Activated T-cell treated with anti-CD3 and anti-CD28 coated beads for 1 hour (primary cell): ENCODE results near the gene RAPSN.

Experiments used
- DNase-seq: peaks from one replicate; pipeline ENCODE4 v3.0.0-alpha.2; 2020; ENCODE audit warnings: low read depth

The RAPSN gene

GRCh38 chr11:47464483-47464882 lies 15.5 kb upstream of the RAPSN start:
- DNase-seq: no peak

- no peak for DNase-seq
Measured at GRCh38 chr11:47461876-47462275, 12.9 kb upstream of the RAPSN start.

DNA sequence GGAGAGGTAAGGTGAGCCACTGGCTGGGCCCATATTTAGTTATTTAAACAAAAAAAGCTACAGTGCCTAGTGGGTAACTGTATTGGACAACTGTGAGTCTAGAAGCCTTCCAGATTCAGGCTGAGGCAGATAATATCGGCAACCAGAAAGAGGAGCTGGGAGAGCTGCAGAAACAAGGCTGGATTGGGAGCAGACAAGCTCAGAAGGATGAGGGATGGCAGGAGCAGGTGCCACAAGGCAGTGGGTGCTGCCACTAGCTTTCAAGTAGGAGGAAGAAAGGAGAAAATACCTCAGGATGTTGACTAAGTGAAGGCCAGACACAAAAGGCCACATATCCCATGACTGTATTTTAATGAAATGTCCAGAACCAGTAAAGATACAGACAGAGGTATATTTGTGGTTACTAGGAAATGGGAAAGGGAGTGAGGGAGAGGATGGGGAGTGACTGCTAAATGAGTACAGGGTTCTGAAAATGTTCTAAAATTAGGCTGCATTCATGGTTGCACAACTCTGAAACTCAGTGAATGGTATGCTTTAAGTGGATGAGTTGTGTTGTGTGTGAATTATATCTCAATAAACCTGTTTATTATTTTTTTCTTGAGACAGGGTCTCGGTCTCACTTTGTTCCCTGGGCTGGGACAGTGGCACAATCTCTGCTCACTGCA lies 11.8 kb upstream of the RAPSN start:
- no peak for DNase-seq

DNA sequence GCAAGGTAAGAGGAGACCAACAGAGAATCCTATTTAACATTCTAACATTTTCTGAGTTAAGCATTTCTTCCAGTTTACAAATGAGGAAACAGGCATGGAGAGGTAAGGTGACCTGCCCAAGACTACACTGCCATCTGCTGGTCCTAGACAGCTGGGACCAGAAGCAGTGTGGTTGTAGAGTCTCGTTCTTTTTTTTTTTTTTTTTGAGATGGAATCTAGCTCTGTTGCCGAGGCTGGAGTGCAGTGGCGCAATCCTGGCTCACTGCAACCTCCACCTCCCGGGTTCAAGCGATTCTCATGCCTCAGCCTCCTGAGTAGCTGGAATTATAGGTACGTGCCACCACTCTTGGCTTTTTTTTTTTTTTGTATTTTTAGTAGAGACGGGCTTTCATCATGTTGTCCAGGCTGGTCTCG lies 5.3 kb upstream of the RAPSN start:
- peak; percentile 31 for DNase-seq

DNA sequence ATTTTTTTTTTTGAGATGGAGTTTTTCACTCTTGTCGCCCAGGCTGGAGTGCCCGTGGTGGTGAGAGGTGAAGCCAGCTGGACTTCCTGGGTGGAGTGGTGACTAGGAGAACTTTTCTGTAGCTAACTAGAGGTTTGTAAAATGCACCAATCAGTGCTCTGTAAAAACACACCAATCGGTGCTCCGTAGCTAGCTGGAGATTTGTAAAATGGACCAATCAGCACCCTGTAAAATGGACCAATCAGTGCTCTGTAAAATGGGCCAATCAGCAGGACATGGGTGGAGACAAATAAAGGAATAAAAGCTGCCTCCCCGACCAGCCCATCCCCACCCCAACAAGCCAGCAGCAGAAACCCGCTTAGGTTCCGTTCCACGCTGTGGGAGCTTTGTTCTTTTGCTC lies 4.4 kb upstream of the RAPSN start:
- DNase-seq: no peak

- no peak for DNase-seq
Measured at GRCh38 chr11:47451990-47452389, 3.1 kb upstream of the RAPSN start.

- DNase-seq: no peak
Measured at GRCh38 chr11:47451436-47451835, 2.5 kb upstream of the RAPSN start.

- no peak for DNase-seq
Measured at GRCh38 chr11:47449541-47449940, 605 bp upstream of the RAPSN start.

DNA sequence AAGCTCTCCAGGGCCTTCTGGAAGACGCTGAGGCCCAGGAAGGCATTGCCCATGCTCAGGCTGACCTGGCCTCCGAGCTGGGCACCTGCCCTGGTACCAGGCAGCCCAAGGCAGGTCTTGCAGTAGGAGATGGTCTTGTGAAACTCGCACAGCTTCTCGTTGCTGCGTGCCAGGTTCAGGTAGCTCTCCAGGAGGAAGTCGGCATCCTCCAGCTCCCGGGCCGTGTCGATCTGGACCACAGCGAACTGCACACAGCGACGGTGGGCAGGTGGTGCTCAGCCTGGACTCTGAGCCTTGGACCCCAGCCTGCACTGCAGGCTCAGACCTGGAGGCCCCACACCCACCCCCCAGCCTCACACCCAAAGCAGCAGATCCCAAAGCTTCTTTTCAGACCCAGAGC lies 1.0 kb downstream of the RAPSN start:
- DNase-seq: no peak

- DNase-seq: no peak
Measured at GRCh38 chr11:47446833-47447232, 2.1 kb downstream of the RAPSN start.

- no peak for DNase-seq
Measured at GRCh38 chr11:47445840-47446239, 3.1 kb downstream of the RAPSN start.

DNA sequence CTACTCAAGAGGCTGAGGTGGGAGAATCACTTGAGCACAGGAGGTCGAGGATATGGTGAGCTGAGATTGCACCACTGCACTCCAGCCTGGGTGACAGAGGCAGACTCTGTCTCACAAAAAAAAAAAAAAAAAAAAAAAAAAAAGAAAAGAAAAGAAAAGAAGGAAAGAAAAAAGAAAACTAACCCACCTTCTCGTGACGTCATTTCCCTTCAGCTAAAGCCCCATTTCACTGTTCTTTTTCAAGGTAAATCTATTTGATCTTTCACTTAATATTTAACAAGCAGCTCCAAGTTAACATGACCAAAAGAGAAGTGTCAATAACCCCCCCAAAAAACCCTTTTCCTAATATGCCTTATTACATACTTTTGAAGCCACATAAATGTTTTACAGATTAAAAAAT lies 5.1 kb downstream of the RAPSN start:
- no peak for DNase-seq

DNA sequence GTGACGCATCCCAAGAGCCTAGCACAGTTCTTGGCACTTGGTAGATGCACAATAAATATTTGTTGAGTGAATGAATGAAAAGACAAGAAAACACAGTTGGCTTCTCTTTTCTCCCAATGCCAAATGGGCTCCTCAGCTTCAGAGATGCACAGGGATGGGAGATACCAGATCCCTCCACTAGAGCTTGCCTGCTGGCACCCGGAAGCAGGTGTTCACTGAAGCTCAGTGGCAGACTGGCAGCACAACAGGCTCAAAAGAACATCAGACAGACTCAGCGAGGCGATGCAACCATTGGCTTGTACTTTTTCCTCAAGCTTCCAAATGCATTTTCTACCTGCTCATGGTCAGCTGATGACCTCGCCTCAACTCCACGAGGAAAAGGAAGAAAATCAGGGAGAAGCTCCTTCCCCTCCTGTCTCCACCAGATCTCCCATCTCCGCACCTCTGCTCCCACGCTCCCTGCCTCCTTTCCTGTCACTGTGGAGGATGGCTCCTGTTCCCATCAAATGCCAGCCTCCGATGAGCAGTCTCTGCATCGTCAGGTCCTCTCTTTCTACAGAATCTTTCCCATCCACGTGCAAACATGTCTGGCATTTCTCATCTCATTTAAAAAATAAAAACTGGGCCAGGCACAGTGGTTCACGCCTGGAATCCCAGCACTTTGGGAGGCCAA lies 5.8 kb downstream of the RAPSN start:
- no peak for DNase-seq

DNA sequence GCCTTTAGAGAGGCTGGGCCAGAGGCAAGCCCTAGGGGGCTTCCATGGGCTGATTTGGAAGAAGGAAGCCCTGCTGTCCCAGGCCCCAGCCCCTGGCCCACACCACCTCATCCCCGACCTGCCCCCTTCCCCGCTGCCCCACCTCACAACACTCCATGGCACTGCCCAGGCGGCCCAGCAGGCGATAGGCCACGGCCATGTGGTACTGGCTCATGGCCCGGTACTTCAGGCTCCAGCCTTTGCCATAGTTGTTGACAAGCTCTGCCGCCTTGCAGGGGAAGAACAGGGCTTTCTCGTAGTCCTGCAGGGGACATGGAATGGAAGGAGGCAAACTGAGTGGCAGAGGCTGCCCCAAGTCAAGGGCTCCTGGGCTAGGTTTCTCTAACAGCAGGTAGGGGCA lies 6.4 kb downstream of the RAPSN start:
- DNase-seq: no peak

DNA sequence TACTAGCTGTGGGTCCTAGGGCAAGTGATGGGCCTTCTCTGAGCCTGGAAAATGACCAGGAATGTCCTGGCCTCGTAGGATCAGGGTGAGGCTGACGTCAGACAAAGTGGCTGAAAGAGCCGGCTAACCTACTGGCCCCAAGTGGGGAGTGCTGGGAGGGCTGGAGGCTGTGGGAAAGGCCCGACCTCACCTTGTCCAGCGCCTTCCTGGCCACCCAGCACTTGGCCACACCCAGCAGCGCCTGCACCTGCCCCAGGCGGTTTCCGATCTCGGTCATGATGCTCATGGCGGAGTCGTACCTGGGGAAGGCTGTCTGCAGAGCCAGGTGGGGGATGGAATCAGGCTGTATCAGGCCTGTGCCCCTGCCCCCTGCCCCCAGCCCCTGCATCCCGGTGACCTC lies 7.5 kb downstream of the RAPSN start:
- DNase-seq: no peak

GRCh38 chr11:47440054-47440476 lies 8.9 kb downstream of the RAPSN start:
- no peak for DNase-seq

DNA sequence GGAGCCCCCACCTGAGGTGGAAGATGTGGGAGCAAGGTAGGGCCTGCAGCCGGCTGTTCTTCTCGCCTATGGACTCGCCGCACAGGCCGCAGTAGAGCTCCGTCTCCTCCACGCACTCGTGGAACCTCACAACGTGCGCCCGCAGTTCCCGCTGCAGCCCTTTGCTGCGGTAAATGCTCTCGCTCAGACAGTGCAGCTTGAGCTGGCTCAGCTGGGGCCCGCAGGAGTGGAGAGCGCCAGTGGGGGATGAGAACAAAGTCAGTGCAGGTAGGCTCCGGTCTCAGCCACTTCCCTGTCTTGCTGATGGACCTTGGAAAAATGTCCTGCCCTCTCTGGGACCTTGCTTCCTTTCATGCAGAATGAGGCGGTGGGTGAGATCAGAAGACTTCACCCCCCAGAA lies 10.2 kb downstream of the RAPSN start:
- DNase-seq: no peak

- no peak for DNase-seq
Measured at GRCh38 chr11:47437746-47438418, 11.1 kb downstream of the RAPSN start.

DNA sequence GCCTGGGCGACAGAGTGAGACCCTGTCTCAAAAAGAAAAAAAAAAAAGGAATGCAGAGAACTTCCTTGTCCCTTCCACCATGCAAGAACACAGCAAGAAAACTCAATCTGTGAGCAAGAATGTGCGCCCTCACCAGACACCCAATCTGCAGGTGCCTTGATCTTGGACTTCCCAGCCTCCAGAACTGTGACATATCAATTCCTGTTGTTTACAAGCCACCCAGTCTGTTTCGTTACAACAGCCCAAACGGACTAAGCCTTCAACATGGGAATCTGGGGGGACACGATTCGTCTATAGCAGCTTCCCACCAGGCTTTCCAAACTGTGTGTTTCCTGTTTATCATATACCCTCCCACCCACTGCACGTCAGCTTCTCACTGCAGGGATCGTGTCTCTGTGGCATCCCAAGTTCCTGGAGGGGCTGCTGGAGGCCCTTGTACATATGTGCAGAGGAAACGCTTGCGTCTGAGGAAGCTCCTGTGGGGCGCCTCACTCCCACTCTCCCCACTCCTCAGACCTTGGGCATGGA lies 11.7 kb downstream of the RAPSN start:
- no peak for DNase-seq

GRCh38 chr11:47436726-47437125 lies 12.2 kb downstream of the RAPSN start:
- DNase-seq: no peak

DNA sequence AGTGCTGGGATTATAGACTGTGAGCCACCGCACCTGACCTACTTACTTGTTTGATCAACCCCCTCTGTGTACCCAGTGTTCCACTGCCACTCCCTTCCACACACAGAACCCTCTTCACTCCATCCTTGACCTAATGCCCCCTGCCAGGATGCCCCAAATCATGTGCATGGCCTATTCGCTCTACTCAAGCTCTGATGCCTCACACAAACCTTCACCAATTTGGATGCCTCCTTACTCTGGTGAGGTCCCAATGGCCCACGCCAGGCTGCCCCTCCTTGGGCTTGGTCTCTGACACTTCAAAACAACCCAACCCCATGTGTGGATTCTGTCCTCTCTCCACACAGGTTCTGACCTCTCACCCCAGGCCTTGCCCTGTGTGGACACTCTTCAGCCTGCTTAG lies 13.2 kb downstream of the RAPSN start:
- DNase-seq: no peak

DNA sequence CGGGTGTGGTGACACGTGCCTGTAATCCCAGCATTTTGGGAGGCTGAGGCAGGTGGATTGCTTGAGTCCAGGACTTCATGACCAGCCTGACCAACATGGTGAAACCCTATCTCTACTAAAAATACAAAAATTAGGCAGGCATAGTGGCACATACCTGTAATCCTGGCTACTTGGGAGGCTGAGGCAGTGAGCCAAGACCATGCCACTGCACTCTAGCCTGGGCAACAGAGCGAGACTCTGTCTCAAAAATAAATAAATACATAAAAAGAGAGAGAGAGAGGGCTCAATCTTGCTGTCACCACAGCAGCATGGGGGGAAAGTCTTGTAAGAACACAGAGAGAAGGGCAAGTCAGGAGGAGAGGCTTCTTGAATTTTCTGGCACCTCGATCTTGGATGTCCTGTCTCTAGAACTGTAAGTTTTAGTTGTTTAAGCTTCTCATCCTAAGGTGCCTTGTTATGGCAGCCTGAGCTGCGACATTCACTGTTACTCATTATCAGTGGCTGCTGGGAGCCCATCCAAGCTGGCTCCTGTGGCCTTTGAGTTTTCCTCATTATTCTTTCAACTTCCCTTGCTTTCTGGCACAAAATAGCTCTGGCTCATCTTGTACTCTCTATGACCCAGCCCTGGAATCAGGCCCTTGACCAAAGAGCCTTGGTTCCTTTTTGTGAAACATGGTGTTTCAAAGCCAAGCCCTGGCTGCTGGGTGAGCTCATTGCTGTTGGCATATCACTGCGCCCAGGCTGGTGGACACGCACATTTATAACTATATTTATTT lies 14.7 kb downstream of the RAPSN start:
- DNase-seq: no peak
